Gastrocnemius medialis (tissue), 4 donors: ENCODE data around the gene RHPN2.

Experiments used
- POLR2A ChIP-seq, 2 donors: fragments of 450-650 bp; IDR thresholded peaks; one replicate each; pipeline ENCODE4 v1.6.1; 2017; ENCODE audit warnings: antibody characterized with exemption in 2 of 2, mild to moderate bottlenecking in 2 of 2, moderate library complexity in 2 of 2
- TF ChIP-seq, protein P1 (sequence below), 5 experiments: fragments of 450-650 bp in 3 of 5; fragments of 200-600 bp in 2 of 5; sonication (generic) in 2 of 5; IDR thresholded peaks in 4 of 5; conservative IDR thresholded peaks in 1 of 5; 1 replicate in 4 of 5; 2 replicates in 1 of 5; pipeline ENCODE4 v1.5.1; 2016 to 2019; ENCODE audit warnings: antibody characterized with exemption in 5 of 5, mild to moderate bottlenecking in 3 of 5, moderate library complexity in 3 of 5

DNA sequence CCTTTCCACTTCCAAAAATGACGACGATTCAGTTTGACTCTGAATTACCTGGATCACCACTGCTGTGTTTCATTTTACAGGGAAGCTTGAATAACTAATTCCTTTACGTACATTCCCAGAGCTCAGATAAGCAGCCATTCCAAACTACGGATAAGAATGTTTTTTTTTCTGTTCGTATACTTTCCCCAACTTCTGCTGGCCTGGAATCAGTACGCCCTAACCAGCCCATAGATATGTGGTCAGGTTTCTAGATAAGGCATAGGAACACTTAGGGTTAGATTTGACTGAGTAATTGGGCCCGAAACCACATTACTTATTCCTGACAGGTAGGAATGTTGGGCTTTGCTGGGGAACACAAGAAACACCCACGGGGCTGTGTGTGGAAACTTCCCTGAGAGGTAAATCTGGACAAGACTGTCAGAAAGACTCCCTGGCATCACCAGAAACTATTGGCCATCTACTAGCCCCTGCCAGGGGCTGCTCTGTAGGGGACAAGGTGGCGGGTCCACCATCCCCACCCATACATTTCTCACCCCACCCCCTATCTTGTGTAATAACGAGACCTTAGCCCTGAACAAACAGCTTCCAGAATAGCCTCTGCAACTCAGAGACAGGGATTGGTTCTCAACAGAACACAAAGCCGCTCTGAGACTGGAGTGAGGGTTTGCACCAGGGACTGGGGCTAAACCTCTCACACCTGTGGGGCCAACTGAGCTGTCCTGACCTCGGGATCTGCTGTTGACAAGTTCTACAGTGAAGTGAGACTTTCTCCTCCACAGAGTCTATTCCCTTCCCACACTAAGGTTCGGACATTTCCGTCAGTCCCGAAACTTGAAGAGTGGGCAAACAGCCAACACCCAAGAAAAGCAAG is 15.6 kb downstream of the RHPN2 start:
- no peak for TF ChIP-seq POLR2A (IDR thresholded peaks at IDR 0.05)
- TF ChIP-seq, protein P1, sequence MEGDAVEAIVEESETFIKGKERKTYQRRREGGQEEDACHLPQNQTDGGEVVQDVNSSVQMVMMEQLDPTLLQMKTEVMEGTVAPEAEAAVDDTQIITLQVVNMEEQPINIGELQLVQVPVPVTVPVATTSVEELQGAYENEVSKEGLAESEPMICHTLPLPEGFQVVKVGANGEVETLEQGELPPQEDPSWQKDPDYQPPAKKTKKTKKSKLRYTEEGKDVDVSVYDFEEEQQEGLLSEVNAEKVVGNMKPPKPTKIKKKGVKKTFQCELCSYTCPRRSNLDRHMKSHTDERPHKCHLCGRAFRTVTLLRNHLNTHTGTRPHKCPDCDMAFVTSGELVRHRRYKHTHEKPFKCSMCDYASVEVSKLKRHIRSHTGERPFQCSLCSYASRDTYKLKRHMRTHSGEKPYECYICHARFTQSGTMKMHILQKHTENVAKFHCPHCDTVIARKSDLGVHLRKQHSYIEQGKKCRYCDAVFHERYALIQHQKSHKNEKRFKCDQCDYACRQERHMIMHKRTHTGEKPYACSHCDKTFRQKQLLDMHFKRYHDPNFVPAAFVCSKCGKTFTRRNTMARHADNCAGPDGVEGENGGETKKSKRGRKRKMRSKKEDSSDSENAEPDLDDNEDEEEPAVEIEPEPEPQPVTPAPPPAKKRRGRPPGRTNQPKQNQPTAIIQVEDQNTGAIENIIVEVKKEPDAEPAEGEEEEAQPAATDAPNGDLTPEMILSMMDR (IDR thresholded peaks at IDR 0.05 in 4 of 5, conservative IDR thresholded peaks at IDR 0.05 in 1 of 5) = no peak
